Measurements from ENCODE around the gene CDC7.

Gene CDC7

DNA sequence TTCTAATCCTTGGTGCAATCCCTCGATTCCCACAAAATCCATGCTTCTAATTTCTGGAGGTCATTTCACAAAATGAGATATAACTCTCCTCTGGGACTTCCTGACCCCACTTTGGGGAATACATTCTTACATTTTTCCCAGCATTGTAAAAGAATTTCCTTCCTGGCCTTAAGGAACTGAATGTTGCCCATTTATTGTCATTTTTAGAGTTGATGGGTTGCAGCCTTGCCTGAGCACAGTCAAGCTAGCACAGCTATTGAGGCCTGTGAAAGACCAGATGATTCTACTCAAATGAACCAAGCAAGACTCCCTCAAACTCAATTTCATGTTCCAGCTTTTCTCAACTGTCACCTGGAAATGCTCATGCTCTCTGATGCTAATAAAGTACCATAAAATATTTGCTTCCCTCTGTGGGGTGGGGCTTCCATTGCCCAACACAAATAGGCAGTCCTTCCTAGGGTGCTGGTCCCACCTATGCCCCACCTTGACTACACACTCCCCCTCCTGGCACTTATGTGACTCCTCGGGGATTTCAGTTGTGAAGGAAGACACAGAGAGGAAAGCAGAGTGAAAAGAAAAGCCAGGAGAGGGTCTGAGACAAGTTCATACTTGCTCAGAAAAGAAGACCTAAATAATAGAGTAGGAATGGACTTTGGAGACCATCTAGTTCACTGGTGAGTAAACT is 24.0 kb upstream of the CDC7 start (continued):
- TF ChIP-seq, protein P1, sequence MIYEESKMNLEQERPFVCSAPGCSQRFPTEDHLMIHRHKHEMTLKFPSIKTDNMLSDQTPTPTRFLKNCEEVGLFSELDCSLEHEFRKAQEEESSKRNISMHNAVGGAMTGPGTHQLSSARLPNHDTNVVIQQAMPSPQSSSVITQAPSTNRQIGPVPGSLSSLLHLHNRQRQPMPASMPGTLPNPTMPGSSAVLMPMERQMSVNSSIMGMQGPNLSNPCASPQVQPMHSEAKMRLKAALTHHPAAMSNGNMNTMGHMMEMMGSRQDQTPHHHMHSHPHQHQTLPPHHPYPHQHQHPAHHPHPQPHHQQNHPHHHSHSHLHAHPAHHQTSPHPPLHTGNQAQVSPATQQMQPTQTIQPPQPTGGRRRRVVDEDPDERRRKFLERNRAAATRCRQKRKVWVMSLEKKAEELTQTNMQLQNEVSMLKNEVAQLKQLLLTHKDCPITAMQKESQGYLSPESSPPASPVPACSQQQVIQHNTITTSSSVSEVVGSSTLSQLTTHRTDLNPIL (CRISPR knock-in tag; IDR thresholded peaks at IDR 0.05; ENCODE audit: low read depth): no peak
- no peak for TF ChIP-seq CSDC2 (CRISPR knock-in tag; IDR thresholded peaks at IDR 0.05)
- no peak for TF ChIP-seq GLIS3 (CRISPR knock-in tag; IDR thresholded peaks at IDR 0.05)
- TF ChIP-seq OSR1 (CRISPR knock-in tag; IDR thresholded peaks at IDR 0.05): no peak
- no peak for TF ChIP-seq ZNF70 (CRISPR knock-in tag; IDR thresholded peaks at IDR 0.05)
- no peak for TF ChIP-seq ISL1 (CRISPR knock-in tag; IDR thresholded peaks at IDR 0.05)
- TF ChIP-seq TCF4 (CRISPR knock-in tag; IDR thresholded peaks at IDR 0.05; ENCODE audit: borderline replicate concordance): no peak

DNA sequence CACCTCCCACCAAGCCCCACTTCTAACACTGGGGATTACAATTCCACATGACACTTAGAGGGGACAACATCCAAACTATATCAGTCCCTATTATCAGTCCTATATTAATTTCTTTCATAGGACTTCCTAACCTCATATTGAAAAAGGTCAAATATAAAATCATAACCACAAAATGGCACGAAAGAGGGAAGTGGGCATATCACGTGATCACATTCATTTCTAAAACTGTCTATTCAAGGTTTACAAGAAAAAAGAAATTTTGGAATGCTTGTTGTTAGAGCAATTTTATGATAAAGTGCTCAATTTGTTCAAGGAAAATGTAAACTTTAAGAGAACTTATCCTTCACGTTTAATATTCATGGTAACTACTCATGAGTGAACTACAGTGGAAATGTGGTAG is 13.2 kb upstream of the CDC7 start:
- TF ChIP-seq GLIS3 (CRISPR knock-in tag; IDR thresholded peaks at IDR 0.05): no peak
- TF ChIP-seq, protein P2, sequence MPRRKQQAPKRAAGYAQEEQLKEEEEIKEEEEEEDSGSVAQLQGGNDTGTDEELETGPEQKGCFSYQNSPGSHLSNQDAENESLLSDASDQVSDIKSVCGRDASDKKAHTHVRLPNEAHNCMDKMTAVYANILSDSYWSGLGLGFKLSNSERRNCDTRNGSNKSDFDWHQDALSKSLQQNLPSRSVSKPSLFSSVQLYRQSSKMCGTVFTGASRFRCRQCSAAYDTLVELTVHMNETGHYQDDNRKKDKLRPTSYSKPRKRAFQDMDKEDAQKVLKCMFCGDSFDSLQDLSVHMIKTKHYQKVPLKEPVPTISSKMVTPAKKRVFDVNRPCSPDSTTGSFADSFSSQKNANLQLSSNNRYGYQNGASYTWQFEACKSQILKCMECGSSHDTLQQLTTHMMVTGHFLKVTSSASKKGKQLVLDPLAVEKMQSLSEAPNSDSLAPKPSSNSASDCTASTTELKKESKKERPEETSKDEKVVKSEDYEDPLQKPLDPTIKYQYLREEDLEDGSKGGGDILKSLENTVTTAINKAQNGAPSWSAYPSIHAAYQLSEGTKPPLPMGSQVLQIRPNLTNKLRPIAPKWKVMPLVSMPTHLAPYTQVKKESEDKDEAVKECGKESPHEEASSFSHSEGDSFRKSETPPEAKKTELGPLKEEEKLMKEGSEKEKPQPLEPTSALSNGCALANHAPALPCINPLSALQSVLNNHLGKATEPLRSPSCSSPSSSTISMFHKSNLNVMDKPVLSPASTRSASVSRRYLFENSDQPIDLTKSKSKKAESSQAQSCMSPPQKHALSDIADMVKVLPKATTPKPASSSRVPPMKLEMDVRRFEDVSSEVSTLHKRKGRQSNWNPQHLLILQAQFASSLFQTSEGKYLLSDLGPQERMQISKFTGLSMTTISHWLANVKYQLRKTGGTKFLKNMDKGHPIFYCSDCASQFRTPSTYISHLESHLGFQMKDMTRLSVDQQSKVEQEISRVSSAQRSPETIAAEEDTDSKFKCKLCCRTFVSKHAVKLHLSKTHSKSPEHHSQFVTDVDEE (CRISPR knock-in tag; IDR thresholded peaks at IDR 0.05): no peak
- TF ChIP-seq, protein P3, sequence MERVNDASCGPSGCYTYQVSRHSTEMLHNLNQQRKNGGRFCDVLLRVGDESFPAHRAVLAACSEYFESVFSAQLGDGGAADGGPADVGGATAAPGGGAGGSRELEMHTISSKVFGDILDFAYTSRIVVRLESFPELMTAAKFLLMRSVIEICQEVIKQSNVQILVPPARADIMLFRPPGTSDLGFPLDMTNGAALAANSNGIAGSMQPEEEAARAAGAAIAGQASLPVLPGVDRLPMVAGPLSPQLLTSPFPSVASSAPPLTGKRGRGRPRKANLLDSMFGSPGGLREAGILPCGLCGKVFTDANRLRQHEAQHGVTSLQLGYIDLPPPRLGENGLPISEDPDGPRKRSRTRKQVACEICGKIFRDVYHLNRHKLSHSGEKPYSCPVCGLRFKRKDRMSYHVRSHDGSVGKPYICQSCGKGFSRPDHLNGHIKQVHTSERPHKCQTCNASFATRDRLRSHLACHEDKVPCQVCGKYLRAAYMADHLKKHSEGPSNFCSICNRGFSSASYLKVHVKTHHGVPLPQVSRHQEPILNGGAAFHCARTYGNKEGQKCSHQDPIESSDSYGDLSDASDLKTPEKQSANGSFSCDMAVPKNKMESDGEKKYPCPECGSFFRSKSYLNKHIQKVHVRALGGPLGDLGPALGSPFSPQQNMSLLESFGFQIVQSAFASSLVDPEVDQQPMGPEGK (CRISPR knock-in tag; IDR thresholded peaks at IDR 0.05; ENCODE audit: borderline replicate concordance): no peak
- no peak for TF ChIP-seq ZNF565 (CRISPR knock-in tag; conservative IDR thresholded peaks at IDR 0.05; ENCODE audit: low read depth)
- TF ChIP-seq ISL1 (CRISPR knock-in tag; IDR thresholded peaks at IDR 0.05): no peak
- TF ChIP-seq RARB (CRISPR knock-in tag; IDR thresholded peaks at IDR 0.05): no peak
- TF ChIP-seq ZFP3 (CRISPR knock-in tag; IDR thresholded peaks at IDR 0.05): no peak
- TF ChIP-seq ESRRG (CRISPR knock-in tag; IDR thresholded peaks at IDR 0.05): no peak
- TF ChIP-seq ZNF8 (CRISPR knock-in tag; IDR thresholded peaks at IDR 0.05): no peak
- TF ChIP-seq, protein P4, sequence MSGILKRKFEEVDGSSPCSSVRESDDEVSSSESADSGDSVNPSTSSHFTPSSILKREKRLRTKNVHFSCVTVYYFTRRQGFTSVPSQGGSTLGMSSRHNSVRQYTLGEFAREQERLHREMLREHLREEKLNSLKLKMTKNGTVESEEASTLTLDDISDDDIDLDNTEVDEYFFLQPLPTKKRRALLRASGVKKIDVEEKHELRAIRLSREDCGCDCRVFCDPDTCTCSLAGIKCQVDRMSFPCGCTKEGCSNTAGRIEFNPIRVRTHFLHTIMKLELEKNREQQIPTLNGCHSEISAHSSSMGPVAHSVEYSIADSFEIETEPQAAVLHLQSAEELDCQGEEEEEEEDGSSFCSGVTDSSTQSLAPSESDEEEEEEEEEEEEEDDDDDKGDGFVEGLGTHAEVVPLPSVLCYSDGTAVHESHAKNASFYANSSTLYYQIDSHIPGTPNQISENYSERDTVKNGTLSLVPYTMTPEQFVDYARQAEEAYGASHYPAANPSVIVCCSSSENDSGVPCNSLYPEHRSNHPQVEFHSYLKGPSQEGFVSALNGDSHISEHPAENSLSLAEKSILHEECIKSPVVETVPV (CRISPR knock-in tag; IDR thresholded peaks at IDR 0.05): no peak
- ATAC-seq: no peak

DNA sequence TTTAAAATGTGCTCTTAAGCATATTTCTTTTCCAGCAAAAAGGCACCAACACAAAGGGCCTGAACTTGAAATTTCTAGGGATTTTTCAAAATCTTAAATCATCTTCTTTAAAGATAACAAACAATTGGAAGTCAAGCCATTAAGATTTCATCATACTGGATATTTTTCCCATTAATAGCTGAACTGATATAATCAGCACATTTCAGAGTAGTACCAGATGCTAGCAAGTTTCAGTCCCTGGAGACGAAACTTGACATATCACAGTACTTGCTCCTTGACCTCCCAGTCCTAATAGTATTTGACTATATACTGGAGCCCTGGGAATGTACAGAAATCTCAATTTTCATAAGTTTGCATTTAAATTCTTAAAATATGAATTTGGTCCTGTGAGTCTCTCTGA is 10.2 kb upstream of the CDC7 start:
- TF ChIP-seq ZFP3 (CRISPR knock-in tag; IDR thresholded peaks at IDR 0.05): no peak
- TF ChIP-seq CSDC2 (CRISPR knock-in tag; IDR thresholded peaks at IDR 0.05): no peak
- TF ChIP-seq PPARA (CRISPR knock-in tag; IDR thresholded peaks at IDR 0.05; ENCODE audit: borderline replicate concordance): no peak
- no peak for TF ChIP-seq ZNF70 (CRISPR knock-in tag; IDR thresholded peaks at IDR 0.05)
- TF ChIP-seq, protein P1 (CRISPR knock-in tag; IDR thresholded peaks at IDR 0.05; ENCODE audit: low read depth): no peak
- TF ChIP-seq ISL1 (CRISPR knock-in tag; IDR thresholded peaks at IDR 0.05): peak; percentile 91
- no peak for TF ChIP-seq SNAI2 (CRISPR knock-in tag; IDR thresholded peaks at IDR 0.05)
- peak; percentile 31; the same call in 1 of the 2 replicates for TF ChIP-seq TCF4 (CRISPR knock-in tag; IDR thresholded peaks at IDR 0.05; ENCODE audit: borderline replicate concordance)
- ATAC-seq: no peak

DNA sequence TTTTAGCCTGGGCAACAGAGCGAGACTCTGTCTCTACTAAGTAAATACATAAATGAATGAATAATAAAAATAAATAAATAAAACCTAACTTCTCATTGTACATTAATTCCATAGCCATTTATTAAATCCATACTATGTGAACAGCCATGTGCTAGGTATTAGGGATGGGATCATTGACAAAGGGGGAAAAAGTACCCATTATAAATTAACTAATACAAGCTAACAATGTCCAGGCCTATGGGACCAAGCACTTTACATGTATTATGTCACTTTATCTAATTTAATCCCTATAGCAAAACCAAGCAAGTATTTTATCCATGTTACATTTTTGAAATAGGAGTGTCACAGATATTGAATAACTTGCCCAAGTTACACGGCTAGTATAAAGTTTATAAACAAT is 2.6 kb upstream of the CDC7 start:
- no peak for ATAC-seq
- TF ChIP-seq GLIS3 (CRISPR knock-in tag; IDR thresholded peaks at IDR 0.05) (no peak), TOX (CRISPR knock-in tag; IDR thresholded peaks at IDR 0.05; ENCODE audit: borderline replicate concordance) (no peak)
